WTC11 (cell line): ENCODE measurements around the gene NR4A3. TPM values are rescaled to one million over a fixed set of nuclear protein-coding genes. Genes with fewer than 3 reads are reported as not detected.

Experiments used
- ATAC-seq: fragments of 200-7000 bp; cut with Tn5 transposase; 2 replicates; pipeline ENCODE4 v1.10.0; 2021; ENCODE audit warnings: mild to moderate bottlenecking, moderate library complexity
- CTCF ChIA-PET: fragments of 300-600 bp; sonication (Branson Sonifier 250); formaldehyde crosslinking; loops from one replicate; lab custom pipeline; 2021; ENCODE audit warnings: antibody characterized with exemption; lab: Charles Lee
- POLR2A ChIA-PET: fragments of 350-600 bp; sonication (Branson Sonifier 250); formaldehyde crosslinking; loops from one replicate; lab custom pipeline; 2021; ENCODE audit warnings: antibody characterized with exemption; lab: Charles Lee
- DNase-seq: peaks from one replicate; pipeline ENCODE4 v3.0.0; 2021; ENCODE audit warnings: low spot score
- H3K27ac Mint-ChIP-seq: 2 replicates; pipeline ENCODE4 v1.8.0; 2021; ENCODE audit warnings: mixed read lengths
- H3K27me3 Mint-ChIP-seq: 2 replicates; pipeline ENCODE4 v1.8.0; 2021; ENCODE audit warnings: low read depth, mild to moderate bottlenecking, moderate library complexity, mixed read lengths
- H3K36me3 Mint-ChIP-seq: 2 replicates; pipeline ENCODE4 v1.8.0; 2021; ENCODE audit warnings: mixed read lengths
- H3K4me1 Mint-ChIP-seq: 2 replicates; pipeline ENCODE4 v1.8.0; 2022; ENCODE audit warnings: mixed read lengths
- H3K4me3 Mint-ChIP-seq: 2 replicates; pipeline ENCODE4 v1.8.0; 2021; ENCODE audit warnings: mild to moderate bottlenecking, moderate library complexity, mixed read lengths
- H3K9me3 Mint-ChIP-seq: 2 replicates; pipeline ENCODE4 v1.8.0; 2021; ENCODE audit warnings: mixed read lengths
- ATF2 ChIP-seq: sonication (generic); formaldehyde crosslinking; IDR thresholded peaks from 2 replicates; pipeline ENCODE4 v1.8.1; 2022; ENCODE audit warnings: low read depth, missing genetic modification reagents, borderline replicate concordance
- CBFB ChIP-seq: sonication (generic); formaldehyde crosslinking; IDR thresholded peaks from 2 replicates; pipeline ENCODE4 v1.8.1; 2022; ENCODE audit warnings: mild to moderate bottlenecking, low read depth, missing genetic modification reagents
- CREB1 ChIP-seq: sonication (generic); formaldehyde crosslinking; IDR thresholded peaks from 2 replicates; pipeline ENCODE4 v1.8.0; 2023; ENCODE audit warnings: mild to moderate bottlenecking, missing genetic modification reagents
- CREM ChIP-seq: sonication (generic); formaldehyde crosslinking; IDR thresholded peaks from 2 replicates; pipeline ENCODE4 v1.8.1; 2022; ENCODE audit warnings: mild to moderate bottlenecking, missing genetic modification reagents, moderate library complexity
- E2F4 ChIP-seq: sonication (generic); formaldehyde crosslinking; IDR thresholded peaks from 2 replicates; pipeline ENCODE4 v1.8.1; 2022; ENCODE audit warnings: low read depth, mild to moderate bottlenecking, moderate library complexity, missing genetic modification reagents, borderline replicate concordance
- ERG ChIP-seq: fragments of 250-450 bp; sonication (Bioruptor Pico); IDR thresholded peaks from 2 replicates; pipeline ENCODE4 v1.8.0; 2021; ENCODE audit warnings: mild to moderate bottlenecking
- ETV6 ChIP-seq: sonication (generic); formaldehyde crosslinking; IDR thresholded peaks from 2 replicates; pipeline ENCODE4 v1.8.1; 2022; ENCODE audit warnings: mild to moderate bottlenecking, missing genetic modification reagents
- IRF1 ChIP-seq: sonication (generic); formaldehyde crosslinking; IDR thresholded peaks from 2 replicates; pipeline ENCODE4 v1.8.0; 2023; ENCODE audit warnings: missing genetic modification reagents
- KAT7 ChIP-seq: sonication (generic); formaldehyde crosslinking; IDR thresholded peaks from 2 replicates; pipeline ENCODE4 v1.8.1; 2023; ENCODE audit warnings: missing genetic modification reagents, mild to moderate bottlenecking, borderline replicate concordance
- PREB ChIP-seq: sonication (generic); formaldehyde crosslinking; IDR thresholded peaks from 2 replicates; pipeline ENCODE4 v1.8.1; 2022; ENCODE audit warnings: mild to moderate bottlenecking, missing genetic modification reagents, moderate library complexity, borderline replicate concordance
- RELA ChIP-seq: sonication (generic); formaldehyde crosslinking; IDR thresholded peaks from 2 replicates; pipeline ENCODE4 v1.8.1; 2022; ENCODE audit warnings: missing genetic modification reagents, mild to moderate bottlenecking, borderline replicate concordance
- SOX15 ChIP-seq: fragments of 250-450 bp; sonication (Bioruptor Pico); IDR thresholded peaks from 2 replicates; pipeline ENCODE4 v1.9.0; 2021; ENCODE audit warnings: mild to moderate bottlenecking
- TCF7 ChIP-seq: sonication (generic); formaldehyde crosslinking; IDR thresholded peaks from 2 replicates; pipeline ENCODE4 v1.8.0; 2022; ENCODE audit warnings: mild to moderate bottlenecking, low read depth, missing genetic modification reagents, moderate library complexity
- TEAD1 ChIP-seq: sonication (generic); formaldehyde crosslinking; IDR thresholded peaks from 2 replicates; pipeline ENCODE4 v1.8.0; 2022; ENCODE audit warnings: mild to moderate bottlenecking, missing genetic modification reagents
- TP53 ChIP-seq: sonication (generic); formaldehyde crosslinking; IDR thresholded peaks from 2 replicates; pipeline ENCODE4 v1.8.1; 2023; ENCODE audit warnings: mild to moderate bottlenecking, missing genetic modification reagents
- USF1 ChIP-seq: sonication (generic); formaldehyde crosslinking; IDR thresholded peaks from 2 replicates; pipeline ENCODE4 v1.8.0; 2022; ENCODE audit warnings: mild to moderate bottlenecking, missing genetic modification reagents
- ZNF121 ChIP-seq: sonication (generic); formaldehyde crosslinking; IDR thresholded peaks from 2 replicates; pipeline ENCODE4 v1.8.0; 2023; ENCODE audit warnings: missing genetic modification reagents
- ZNF138 ChIP-seq: sonication (generic); formaldehyde crosslinking; conservative IDR thresholded peaks from 2 replicates; pipeline ENCODE4 v1.8.1; 2022; ENCODE audit warnings: mild to moderate bottlenecking, moderate library complexity, missing genetic modification reagents
- ZNF232 ChIP-seq: sonication (generic); formaldehyde crosslinking; IDR thresholded peaks from 2 replicates; pipeline ENCODE4 v1.8.0; 2022; ENCODE audit warnings: mild to moderate bottlenecking, missing genetic modification reagents
- ZNF263 ChIP-seq: sonication (generic); formaldehyde crosslinking; IDR thresholded peaks from 2 replicates; pipeline ENCODE4 v1.8.1; 2022; ENCODE audit warnings: low read depth, mild to moderate bottlenecking, moderate library complexity, missing genetic modification reagents
- ZNF317 ChIP-seq: sonication (generic); formaldehyde crosslinking; IDR thresholded peaks from 2 replicates; pipeline ENCODE4 v1.8.1; 2023; ENCODE audit warnings: low read depth, mild to moderate bottlenecking, moderate library complexity, missing genetic modification reagents, borderline replicate concordance
- ZNF671 ChIP-seq: fragments of 250-450 bp; sonication (Bioruptor Pico); IDR thresholded peaks from 2 replicates; pipeline ENCODE4 v1.8.0; 2021; ENCODE audit warnings: mild to moderate bottlenecking
- total RNA-seq: library from RNA; stranded (reverse); gene quantifications from 3 replicates; pipeline ENCODE4 v1.2.3, GENCODE V29; 2021

Gene NR4A3
- total RNA-seq, 1 experiment from 2014 or later = 0.57 TPM

- TF ChIP-seq ZNF138 (CRISPR knock-in tag) = no peak
- no peak for TF ChIP-seq ZNF263
- TF ChIP-seq TCF7 (CRISPR knock-in tag) = no peak
Observed at GRCh38 chr9:99876190-99876589, 54.5 kb downstream of the NR4A3 start (continued).

GRCh38 chr9:99878651-99879050 is 57.0 kb downstream of the NR4A3 start:
- DNase-seq = no peak
- Mint-ChIP-seq H3K27me3 (no peaks in the 10 kb centered on the region), H3K9me3 (0 out of 2 replicates have a peak, but pooled peaks cover 3% of the 10 kb centered on the region), H3K4me3 (no peak overlapping the region)
- no peak for ATAC-seq
- CTCF ChIA-PET = no interaction called here
- TF ChIP-seq ERG (CRISPR knock-in tag) = no peak
- TF ChIP-seq ZNF671 (CRISPR knock-in tag) = no peak
- TF ChIP-seq CREM = no peak
- no peak for TF ChIP-seq E2F4 (CRISPR knock-in tag)
- TF ChIP-seq PREB (CRISPR knock-in tag) = no peak
- no peak for TF ChIP-seq TP53 (CRISPR knock-in tag)
- no peak for TF ChIP-seq CREB1
- TF ChIP-seq IRF1 (CRISPR knock-in tag) = no peak
- TF ChIP-seq RELA (CRISPR knock-in tag) = no peak
- no peak for TF ChIP-seq USF1 (CRISPR knock-in tag)
- TF ChIP-seq ZNF317 = no peak
- no peak for TF ChIP-seq ATF2
- TF ChIP-seq TEAD1 (CRISPR knock-in tag) = no peak
- TF ChIP-seq CBFB (CRISPR knock-in tag) = no peak
- no peak for TF ChIP-seq SOX15 (CRISPR knock-in tag)
- TF ChIP-seq, all 79 proteins: peak for 0
- no peaks in the 10 kb centered on the region for H3K36me3 Mint-ChIP-seq
- H3K4me1 Mint-ChIP-seq = no peaks in the 10 kb centered on the region
- POLR2A ChIA-PET = no interaction called here
- no peak overlapping the region for H3K27ac Mint-ChIP-seq

- ChIA-PET POLR2A (no interaction called here), CTCF (no interaction called here)
- H3K27me3 Mint-ChIP-seq = no peaks in the 10 kb centered on the region
- DNase-seq = no peak
- no peak for ATAC-seq
- 0 out of 2 replicates have a peak, but pooled peaks cover 3% of the 10 kb centered on the region for H3K9me3 Mint-ChIP-seq
- no peak for TF ChIP-seq E2F4 (CRISPR knock-in tag)
- TF ChIP-seq KAT7 = no peak
- no peak for TF ChIP-seq ETV6
- TF ChIP-seq ZNF232 (CRISPR knock-in tag) = no peak
- TF ChIP-seq ZNF121 (CRISPR knock-in tag) = no peak
- H3K4me1 Mint-ChIP-seq = no peaks in the 10 kb centered on the region
- no peak overlapping the region for H3K27ac Mint-ChIP-seq
- no peak overlapping the region for H3K4me3 Mint-ChIP-seq
- no peaks in the 10 kb centered on the region for H3K36me3 Mint-ChIP-seq
Observed at GRCh38 chr9:99881769-99882168, 60.1 kb downstream of the NR4A3 start.
